HL-60 (cell line): ENCODE measurements around the gene GPATCH8.

Experiments
- CTCF ChIP-seq: IDR thresholded peaks from one replicate; pipeline ENCODE4 v1.5.1; 2011; ENCODE audit warnings: low read length, control low read depth, inconsistent platforms; ENCODE audit not compliant: insufficient read depth
- POLR2AphosphoS5 ChIP-seq: IDR thresholded peaks from 2 replicates; pipeline ENCODE4 v1.6.1; 2012; ENCODE audit warnings: low read depth
- REST ChIP-seq: IDR thresholded peaks from 2 replicates; pipeline ENCODE4 v1.6.1; 2012; ENCODE audit warnings: low read depth; ENCODE audit not compliant: insufficient replicate concordance

GRCh38 chr17:44518032-44518431, 14.8 kb upstream of the GPATCH8 start:
- TF ChIP-seq CTCF (no peak), POLR2AphosphoS5 (no peak), REST (no peak)
